ENCODE data around the gene DOCK4.
"Not testable (repeated sequence)": the region's sequence is repeated elsewhere in the genome, so short reads cannot be mapped to it uniquely, and the experiment has no call there.

The DOCK4 gene

DNA sequence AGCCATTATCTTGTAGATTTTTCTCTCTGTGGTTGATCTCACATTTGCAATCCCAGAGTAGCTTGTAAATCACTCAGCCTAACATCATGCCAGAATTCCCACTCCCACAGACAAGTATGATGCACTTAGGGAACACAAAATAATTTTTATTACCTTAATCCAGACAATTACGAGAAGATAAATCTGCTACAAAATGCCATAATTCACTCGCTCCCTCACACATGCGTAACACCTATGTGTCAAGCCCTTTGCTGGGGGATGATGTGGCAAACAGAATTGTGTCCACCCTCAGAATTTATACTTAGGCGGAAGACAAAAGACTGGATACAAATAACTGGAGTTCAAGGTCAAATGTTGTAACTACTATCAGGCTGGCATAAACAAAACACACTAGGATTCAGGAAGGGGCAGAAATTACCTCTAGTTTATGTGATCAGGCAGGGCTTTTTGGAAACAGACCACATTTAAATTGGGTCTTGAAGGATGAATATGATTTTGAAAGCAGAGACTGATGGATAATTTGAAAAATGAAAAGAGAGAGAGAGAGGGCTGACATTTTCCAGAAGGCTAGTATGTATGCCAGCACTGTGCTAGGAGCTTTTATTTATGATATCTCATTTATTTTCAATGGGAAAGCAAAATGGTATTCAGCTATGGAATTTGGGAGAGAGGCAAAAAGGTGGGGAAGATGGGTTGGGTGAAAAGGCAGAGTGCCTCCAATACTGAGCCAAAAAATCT lies 69.8 kb downstream of the DOCK4 start:
- DNase-seq (ENCODE audit: low read depth), result no peak

DNA sequence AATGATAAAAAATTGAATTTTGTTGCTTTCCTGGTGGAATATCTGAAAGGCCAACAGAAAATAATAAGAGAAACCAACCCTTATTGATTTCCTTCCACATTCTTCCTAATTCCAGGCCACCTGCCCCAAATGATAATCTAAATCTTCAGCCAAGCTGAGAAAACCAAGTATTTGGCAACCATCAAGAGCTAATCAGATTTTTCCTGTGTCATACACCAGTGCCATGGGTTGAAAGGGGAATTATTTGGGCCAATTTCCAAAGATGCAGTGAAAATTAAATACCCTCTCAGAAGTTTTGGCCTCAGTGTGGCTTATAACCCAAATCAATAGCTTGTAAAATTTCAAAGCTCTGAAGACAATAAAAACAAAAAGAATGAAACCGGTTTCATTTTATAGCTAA lies 70.4 kb downstream of the DOCK4 start:
- no peak for DNase-seq (ENCODE audit: low read depth)

DNA sequence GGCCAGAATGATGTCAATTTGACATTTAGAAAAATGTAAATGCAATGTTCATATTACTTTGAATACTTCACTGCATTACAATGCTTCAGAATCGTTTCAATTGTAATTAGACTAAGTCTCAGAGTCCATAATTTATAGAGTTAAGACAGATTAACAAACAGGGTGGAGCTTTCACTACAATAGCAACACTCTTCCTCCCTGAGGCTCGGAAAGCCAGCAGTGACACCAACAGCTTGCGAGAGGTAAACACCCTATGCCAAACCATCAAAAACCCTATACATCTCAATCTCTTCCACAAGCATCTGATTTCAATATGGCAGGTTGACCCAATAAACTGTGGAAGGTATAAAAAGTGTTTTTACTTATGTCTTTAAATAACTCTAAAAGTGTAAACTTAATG lies 72.2 kb downstream of the DOCK4 start:
- no peak for DNase-seq (ENCODE audit: low read depth)

DNA sequence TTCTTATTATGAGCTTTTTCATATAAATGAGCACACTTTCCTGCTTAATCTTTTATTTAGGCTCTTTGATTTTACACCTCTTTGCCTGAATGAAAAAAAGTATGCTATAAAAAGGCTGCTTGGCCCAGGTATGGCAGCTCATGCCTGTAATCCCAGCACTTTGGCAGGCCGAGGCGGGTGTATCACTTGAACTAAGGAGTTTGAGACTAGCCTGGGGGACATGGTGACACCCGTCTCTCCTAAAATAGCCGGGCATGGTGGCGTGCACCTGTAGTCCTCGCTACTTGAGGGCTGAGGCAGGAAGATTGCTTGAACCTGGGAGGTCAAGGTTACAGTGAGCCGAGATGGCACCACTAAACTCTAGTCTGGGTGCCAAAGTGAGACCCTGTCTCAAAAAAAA lies 72.9 kb downstream of the DOCK4 start:
- no peak for DNase-seq (ENCODE audit: low read depth)

DNA sequence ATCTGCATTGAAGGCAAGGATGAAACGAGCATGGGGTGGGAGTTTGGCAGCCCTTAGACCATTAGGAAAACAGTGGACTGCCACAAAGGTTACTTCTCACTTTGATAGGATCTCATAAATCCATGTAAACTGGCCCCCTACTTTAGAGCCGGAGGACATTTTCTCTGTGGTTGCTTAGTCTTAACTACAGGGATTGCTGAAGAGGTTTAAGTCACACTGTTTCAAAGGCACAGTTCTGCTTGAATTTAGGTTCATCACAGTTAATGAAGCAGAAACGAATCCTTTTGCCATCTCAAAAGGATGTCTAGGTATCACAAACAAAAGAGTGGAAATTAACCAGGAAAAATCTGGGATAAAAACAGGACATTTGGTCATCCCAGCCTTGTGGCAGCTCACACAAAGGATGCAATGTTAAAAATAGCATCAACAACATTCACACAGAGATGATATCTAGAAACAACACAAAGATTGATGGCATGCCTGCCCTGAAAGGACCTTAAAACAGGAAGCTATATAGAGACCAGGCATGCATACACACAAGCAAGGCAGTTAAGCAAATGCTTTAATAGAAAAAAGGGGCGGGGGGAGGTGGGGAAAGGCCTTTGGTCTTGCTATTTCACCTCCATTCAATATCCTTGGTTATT lies 74.0 kb downstream of the DOCK4 start:
- DNase-seq (ENCODE audit: low read depth), result no peak

DNA sequence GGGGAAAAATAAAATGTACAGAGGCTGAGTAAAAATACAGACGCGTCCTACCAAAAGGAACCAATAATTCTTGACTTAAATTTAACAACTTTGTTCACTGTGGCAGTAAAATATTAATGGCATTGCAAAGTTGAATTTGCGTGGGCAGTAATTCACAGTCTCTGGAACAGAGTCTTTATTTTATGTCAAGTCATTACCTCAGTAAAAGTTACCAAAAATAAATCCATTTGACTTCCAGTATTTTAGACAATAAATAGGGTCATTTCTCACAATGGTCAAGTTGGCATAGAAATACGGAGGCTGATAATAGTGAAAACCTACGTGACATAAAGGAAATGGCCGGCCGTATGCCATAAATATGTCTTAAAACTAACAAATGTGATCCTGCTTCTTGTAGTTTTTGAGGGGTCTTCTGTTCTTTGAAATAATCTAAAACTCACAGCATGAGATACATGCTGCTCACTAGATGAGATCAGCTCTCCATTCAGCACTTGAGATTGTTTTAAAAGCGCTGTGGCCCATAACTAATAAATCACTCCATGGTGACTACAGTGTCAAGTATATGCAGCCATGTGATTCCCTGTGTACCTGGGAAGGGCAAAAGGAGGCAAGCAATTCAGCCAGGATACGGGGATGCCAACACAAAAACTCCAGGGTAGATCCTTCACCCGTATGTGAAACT lies 75.3 kb downstream of the DOCK4 start:
- no peak for DNase-seq (ENCODE audit: low read depth)

DNA sequence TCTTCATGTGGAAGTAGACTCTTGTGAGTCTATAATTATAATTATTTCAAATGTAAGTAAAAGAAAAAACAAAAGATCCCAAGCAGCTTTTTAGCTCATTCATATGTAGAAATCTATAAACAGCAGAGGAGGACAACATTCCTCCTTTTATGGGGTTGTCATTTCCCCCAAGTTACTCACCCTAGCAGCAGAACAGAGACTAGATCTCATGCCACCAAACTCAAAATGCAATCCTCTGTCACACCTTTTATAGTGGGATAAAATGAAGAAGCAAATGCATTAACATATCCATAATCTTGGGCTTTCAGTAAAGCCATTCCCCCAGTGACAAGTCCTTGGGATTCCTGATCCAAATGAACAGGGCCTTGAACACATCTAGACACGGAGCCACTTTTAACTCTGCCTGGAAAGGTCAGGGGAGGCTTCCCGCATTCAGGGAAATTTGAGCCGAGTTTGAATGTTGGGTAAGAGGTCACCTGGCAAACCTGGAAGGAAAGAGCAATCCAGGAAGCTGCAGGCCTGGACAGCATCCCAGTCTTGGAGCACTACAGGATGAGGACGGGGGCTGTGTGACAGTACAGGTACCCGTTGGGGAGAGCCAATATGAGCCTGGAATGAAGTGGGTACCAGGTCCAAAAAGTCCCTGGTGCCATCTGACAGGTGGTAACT lies 76.4 kb downstream of the DOCK4 start:
- no peak for DNase-seq (ENCODE audit: low read depth)

DNA sequence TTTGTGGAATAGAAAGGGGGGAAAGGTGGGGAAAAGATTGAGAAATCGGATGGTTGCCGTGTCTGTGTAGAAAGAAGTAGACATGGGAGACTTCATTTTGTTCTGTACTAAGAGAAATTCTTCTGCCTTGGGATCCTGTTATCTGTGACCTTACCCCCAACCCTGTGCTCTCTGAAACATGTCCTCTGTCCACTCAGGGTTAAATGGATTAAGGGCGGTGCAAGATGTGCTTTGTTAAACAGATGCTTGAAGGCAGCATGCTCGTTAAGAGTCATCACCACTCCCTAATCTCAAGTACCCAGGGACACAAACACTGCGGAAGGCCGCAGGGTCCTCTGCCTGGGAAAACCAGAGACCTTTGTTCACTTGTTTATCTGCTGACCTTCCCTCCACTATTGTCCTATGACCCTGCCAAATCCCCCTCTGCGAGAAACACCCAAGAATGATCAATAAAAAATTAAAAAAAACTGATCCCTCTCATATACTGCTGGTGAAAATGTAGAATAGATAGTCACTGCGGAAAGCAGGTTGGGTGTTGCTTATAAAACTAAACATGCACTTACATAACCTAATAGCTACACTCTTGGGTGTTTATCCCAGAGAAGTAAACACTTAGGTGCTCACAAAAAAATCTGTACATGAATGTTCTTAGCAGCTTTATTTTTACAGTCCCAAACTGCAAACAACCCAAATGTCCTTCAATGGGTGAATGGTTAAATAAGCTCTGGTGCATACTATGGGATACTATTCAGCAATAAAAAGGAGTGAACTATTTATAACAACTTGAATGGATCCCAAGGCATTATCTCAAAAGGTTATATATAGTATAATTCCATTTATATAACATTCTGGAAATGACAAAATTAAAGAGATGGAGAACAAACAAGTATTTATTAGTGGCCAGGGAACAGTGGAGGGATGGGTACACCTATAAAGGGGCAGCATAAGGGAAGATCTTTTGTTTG lies 77.5 kb downstream of the DOCK4 start:
- DNase-seq (ENCODE audit: low read depth), result not testable (repeated sequence)

DNA sequence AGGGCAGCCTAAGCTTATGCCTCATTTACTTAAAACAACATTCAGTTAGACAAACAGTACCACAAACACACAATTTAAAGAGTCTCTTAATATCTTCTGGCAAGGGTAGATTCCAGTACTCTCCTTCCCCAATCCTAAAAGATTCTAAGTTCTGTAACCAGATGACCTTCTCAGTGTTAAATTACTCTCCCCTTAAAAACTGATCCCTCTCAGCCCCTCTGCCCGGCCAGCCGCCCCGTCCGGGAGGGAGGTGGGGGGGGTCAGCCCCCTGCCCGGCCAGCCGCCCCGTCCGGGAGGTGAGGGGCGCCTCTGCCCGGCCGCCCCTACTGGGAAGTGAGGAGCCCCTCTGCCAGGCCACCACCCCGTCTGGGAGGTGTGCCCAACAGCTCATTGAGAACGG lies 78.2 kb downstream of the DOCK4 start:
- not testable (repeated sequence) for DNase-seq (ENCODE audit: low read depth)

DNA sequence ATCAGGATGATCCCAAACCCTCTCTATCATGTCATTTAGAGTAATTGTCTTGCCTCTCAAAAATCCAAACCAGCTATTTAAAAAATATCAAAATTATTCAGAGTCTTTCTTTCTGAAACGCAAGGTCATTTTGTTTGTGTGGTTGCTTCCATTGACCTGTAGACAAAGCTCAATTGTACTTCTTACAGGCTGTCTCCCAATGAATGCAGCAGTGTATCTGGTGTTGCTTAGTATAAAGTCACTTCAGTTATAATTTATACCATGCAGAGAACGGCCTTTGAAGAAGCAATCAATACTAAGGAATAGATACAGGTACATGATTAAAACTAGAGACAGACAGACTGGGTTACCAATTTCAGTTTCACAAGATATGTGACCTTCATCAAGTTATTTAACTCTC lies 80.9 kb downstream of the DOCK4 start:
- DNase-seq (ENCODE audit: low read depth), result no peak

DNA sequence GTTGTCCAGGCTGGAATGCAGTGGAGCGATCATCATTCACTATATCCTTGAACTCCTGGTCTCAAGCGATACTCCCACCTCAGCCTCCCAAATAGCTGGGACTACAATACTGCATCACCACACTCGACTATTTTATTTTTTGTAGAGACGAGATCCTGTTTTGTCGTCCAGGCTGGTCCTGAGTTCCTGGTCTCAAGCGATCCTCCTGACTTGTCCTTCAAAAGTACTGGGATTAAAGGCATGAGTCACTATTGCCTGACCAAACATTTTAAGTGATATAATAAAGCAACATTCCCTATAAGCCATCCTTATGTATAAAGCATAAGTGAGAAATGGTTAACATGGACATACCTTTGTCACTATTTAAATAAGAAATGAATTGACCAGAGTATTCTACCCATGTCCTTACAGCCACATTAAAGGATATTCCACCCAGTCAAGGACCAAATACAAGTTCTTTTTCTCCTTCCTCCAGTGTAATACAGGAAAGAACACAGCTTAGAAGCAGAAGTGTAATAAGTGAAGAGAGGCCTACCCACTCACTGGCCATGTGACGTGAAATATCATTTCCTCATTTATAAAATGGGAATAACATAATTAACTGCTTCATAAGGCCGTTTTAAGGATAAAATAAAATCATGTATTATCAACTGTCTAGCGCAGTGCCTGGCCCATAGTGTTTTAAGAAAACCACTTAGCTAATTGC lies 82.0 kb downstream of the DOCK4 start:
- no peak for DNase-seq (ENCODE audit: low read depth)

DNA sequence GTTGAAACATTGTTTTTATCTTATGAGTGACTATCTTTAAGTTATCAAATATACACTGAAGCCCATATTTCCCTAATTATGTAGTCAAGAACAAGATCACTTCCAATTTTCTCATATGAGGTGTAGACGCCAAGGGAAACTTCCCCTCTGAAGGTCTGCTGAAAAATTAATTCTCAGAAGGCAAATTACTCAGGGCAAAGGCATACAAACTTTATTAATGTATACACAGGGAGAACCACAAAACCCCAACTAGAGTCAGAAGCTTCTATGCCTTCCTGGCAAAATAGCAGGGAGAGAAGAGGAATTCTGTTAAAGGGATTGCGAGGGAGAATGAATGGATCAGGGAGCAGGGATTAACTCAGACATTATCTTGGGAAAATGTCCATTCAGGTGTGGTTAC lies 83.4 kb downstream of the DOCK4 start:
- no peak for DNase-seq (ENCODE audit: low read depth)

DNA sequence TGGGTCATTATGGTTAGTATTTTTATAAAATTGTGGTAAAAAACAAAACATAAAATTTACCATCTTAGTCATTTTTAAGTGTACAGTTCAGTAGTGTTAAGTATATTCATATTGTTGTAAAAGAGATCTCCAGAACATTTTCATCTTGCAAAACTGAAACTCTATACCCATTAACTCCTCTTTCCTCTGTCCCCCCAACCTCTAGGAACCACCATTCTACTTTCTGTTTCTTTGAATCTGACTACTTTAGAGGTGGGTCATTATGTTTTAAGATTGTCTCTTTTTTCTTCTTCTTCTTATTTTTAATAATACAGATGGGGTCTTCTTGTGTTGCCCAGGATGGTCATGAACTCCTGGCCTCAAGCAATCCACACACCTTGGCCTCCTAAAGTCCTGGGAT lies 84.1 kb downstream of the DOCK4 start:
- no peak for DNase-seq (ENCODE audit: low read depth)

DNA sequence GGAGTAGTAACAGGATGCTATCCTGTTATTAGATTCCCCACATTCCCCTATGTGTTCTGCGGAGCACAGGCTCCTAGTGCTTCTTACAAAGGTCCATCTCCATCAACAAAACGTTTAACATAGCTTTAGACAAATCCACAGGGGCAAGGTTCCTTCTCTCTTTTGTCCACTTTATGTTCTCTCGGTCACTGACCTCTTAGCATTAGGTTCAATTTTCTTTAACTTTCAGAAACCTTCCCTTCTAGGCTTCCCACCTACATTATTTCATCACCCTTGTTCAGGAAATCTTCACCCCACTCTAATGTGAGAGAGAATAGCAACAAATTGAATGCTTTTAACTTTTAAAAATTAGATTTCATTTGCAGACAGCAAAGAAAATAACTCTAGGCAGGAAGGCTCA lies 84.9 kb downstream of the DOCK4 start:
- DNase-seq (ENCODE audit: low read depth), result no peak

DNA sequence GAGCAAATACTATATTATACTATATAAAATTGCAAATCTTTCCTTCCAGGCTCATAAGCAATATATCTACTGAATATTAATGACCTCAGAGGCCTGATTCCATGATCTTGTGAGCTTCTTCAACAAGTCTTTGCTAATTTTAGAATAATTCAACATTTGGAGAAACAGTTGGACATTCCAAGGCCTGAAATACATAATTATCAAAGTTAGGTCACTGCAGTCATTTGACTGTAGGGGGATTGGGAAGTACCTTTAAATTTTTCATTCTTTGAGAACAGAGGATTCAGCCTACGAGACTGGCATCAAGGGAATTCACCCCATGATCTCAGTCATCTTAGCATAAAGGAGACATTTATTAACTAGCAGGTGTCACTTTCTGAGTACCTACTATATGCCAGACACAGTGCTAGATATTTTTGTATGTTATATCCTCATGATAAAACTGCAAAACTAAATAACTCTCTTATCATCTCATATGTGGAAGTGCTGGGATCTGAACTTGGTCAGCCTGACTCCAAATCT lies 85.4 kb downstream of the DOCK4 start:
- DNase-seq (ENCODE audit: low read depth), result no peak

DNA sequence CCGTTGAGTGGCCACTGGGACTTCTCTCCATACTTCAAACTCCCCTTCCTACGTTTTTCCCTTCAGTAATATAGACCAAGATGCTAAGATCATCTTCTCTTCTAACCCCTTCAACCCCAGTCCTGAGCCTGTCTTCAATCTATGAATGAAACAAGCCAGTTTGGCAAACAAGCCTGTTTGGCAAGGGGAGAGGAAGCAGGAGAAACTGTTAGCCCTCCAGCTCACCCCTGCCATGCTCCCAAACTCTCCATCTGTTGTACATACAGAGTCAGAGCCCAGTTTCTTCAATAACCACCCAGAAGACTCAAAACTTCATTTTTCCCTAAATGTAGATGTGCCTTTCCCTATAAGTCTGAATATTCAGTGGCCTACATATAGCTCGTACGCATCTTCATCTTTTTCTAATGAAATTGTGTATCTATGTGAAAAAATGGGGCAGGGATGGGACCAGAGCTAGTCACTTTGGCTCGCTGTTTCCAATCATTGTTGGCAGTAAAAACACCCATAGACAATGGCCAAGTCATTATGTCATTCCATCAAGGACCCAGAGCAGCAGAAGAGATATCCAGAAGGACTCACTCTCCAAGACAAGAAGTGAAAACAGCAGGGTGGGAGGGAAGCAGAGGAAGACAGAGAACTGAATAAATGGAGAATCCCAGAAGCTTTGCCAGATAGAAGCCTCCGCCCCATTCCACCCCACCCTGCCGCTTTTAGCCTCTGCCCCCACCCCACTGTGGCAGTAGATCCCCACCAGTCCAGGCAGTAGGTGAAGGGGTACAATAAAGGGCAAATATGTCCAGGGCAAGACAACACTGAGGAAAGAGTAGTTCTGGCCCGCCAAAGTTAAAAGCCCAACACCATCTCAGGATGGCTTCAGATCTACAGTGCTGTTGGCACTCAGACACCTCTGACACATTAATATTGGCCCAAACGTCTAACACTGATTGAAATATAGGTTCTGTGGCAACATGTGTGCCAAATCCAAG lies 87.3 kb downstream of the DOCK4 start:
- DNase-seq (ENCODE audit: low read depth), result no peak

DNA sequence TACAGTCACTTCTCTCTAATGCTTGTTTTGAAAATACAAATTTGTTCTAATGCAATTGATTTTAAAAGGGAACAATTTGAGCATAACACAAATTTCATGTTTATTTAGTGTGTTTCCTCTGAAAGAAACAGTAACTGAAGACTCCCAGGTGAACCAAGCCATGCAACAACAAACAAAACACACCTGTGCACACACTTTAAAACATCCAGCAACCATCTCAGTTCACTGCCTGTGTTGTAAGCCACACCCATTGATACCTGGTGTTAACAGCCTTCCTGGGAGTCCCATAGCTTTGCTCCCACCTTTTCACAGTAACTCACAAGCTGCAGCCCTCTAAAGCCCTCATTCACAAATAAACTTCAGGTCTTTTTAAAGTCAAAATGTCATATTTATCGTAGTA lies 89.3 kb downstream of the DOCK4 start:
- no peak for DNase-seq (ENCODE audit: low read depth)

DNA sequence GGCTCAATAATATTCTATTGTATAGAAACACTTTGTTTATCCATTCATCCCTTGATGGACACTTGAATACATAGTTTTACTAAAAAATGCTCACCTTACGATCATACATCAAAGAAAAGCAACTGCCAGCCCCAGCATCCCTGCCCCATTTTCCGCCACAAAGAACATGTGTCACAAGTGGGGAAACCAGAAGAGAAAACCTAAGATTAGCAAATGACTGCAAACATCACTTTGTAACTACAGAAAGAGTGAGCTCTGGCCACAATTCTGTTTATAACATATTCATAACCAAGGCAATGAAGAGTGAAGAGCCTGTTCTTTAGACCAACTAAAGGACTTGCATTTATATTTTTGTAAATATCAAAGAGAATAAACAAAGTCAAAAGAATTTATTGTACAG lies 89.8 kb downstream of the DOCK4 start:
- DNase-seq (ENCODE audit: low read depth), result no peak

DNA sequence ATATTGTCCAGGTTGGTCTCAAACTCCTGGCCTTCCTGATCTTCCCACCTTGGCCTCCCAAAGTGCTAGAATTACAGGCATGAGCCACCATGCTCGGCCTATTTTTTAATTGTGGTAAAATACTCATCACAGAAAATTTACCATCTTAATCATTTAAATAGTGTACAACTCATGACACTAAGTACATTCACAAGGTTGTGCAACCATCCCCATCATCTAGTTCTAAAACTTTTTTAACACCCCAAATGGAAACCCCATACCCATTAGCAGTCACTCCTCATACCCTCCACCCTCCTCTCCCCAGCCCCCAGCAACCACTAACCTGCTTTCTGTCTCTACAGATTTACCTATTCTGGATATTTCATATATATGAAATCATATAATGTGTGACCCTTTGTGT lies 90.3 kb downstream of the DOCK4 start:
- DNase-seq (ENCODE audit: low read depth), result no peak
